Activated CD4-positive, alpha-beta T cell treated with anti-CD3 and anti-CD28 coated beads, Interleukin-2, amount 50 U/mL, for 48 hours (primary cell): ENCODE data around the gene AQP12A.
"Not testable (repeated sequence)": the region's sequence is repeated elsewhere in the genome, so short reads cannot be mapped to it uniquely, and the experiment has no call there.

Experiments
- DNase-seq, 2 experiments: peaks; one replicate each; pipeline ENCODE4 v3.0.0-alpha.2; 2020

The AQP12A gene

GRCh38 chr2:240691631-240692420 is at the start of gene AQP12A:
TSS of gene AQP12A (plus strand) at chr2:240691866. CDS start at chr2:240691914, 48 bp downstream.
- DNase-seq: peak in 1 of 2 experiments; percentile 1

- peak in 1 of 2 experiments; percentile 1 for DNase-seq
Observed at GRCh38 chr2:240642061-240642805, 49.4 kb upstream of the AQP12A start.

- peak in 1 of 2 experiments; percentile 1 for DNase-seq
Observed at GRCh38 chr2:240642806-240643092, 48.9 kb upstream of the AQP12A start.

GRCh38 chr2:240643093-240643810 is 48.4 kb upstream of the AQP12A start:
- DNase-seq: peak in 1 of 2 experiments; percentile 1

GRCh38 chr2:240643811-240644150 is 47.9 kb upstream of the AQP12A start:
- no peak for DNase-seq

- DNase-seq: peak in 1 of 2 experiments; percentile 1
Observed at GRCh38 chr2:240644171-240644651, 47.5 kb upstream of the AQP12A start.

- peak in 1 of 2 experiments; percentile 2 for DNase-seq
Observed at GRCh38 chr2:240644859-240645301, 46.8 kb upstream of the AQP12A start.

- no peak for DNase-seq
Observed at GRCh38 chr2:240645346-240645745, 46.3 kb upstream of the AQP12A start.

GRCh38 chr2:240645801-240646175 is 45.9 kb upstream of the AQP12A start:
- no peak for DNase-seq

GRCh38 chr2:240646176-240646899 is 45.3 kb upstream of the AQP12A start:
- peak in 1 of 2 experiments; percentile 8 for DNase-seq

GRCh38 chr2:240646900-240647502 is 44.7 kb upstream of the AQP12A start:
- peak in 1 of 2 experiments; percentile 1 for DNase-seq

GRCh38 chr2:240647503-240648154 is 44.0 kb upstream of the AQP12A start:
- DNase-seq: peak in 1 of 2 experiments; percentile 1

GRCh38 chr2:240648155-240648649 is 43.5 kb upstream of the AQP12A start:
- DNase-seq: peak in 1 of 2 experiments; percentile 1

GRCh38 chr2:240648650-240649275 is 42.9 kb upstream of the AQP12A start:
- DNase-seq: peak in 1 of 2 experiments; percentile 1

GRCh38 chr2:240649331-240649730 is 42.3 kb upstream of the AQP12A start:
- no peak for DNase-seq

GRCh38 chr2:240650254-240650965 is 41.3 kb upstream of the AQP12A start:
- no peak for DNase-seq

GRCh38 chr2:240651185-240651584 is 40.5 kb upstream of the AQP12A start:
- no peak for DNase-seq

- peak in 1 of 2 experiments; percentile 7 for DNase-seq
Observed at GRCh38 chr2:240655931-240656886, 35.5 kb upstream of the AQP12A start.

GRCh38 chr2:240659883-240660282 is 31.8 kb upstream of the AQP12A start:
- DNase-seq: not testable (repeated sequence)
